Thyroid gland (tissue), 4 donors: Measurements from ENCODE around the gene OR4N2. TPM values are rescaled to one million over a fixed set of nuclear protein-coding genes. Genes with fewer than 3 reads are reported as not detected.
"Not testable (repeated sequence)": the region's sequence is repeated elsewhere in the genome, so short reads cannot be mapped to it uniquely, and the experiment has no call there.

Experiments
- DNase-seq, 2 donors: peaks; one replicate each; pipeline ENCODE4 v3.0.0-alpha.2; 2019
- H3K27ac ChIP-seq, 3 donors: fragments of 200-600 bp; sonication (generic); 1 replicate in 2 of 3; 2 replicates in 1 of 3; pipeline ENCODE4 v1.5.1; 2016 to 2019; ENCODE audit warnings: mild to moderate bottlenecking in 1 of 3, moderate library complexity in 1 of 3
- H3K27me3 ChIP-seq: fragments of 200-600 bp; sonication (generic); one replicate; pipeline ENCODE4 v1.5.1; 2019
- H3K36me3 ChIP-seq, 2 donors: fragments of 200-600 bp; sonication (generic); one replicate each; pipeline ENCODE4 v1.5.1; 2016 to 2019
- H3K4me1 ChIP-seq, 2 donors: fragments of 200-600 bp; sonication (generic); one replicate each; pipeline ENCODE4 v1.5.1; 2017 to 2019
- H3K4me3 ChIP-seq, 3 donors: fragments of 200-600 bp; sonication (generic); replicated peaks in 1 of 3; 1 replicate in 2 of 3; 2 replicates in 1 of 3; pipeline ENCODE4 v1.5.1; 2016; ENCODE audit warnings: mild to moderate bottlenecking in 1 of 3
- H3K9me3 ChIP-seq: fragments of 200-600 bp; sonication (generic); one replicate; pipeline ENCODE4 v1.5.1; 2017
- POLR2A ChIP-seq, 2 donors: fragments of 450-650 bp; IDR thresholded peaks; one replicate each; pipeline ENCODE4 v1.6.1; 2017; ENCODE audit warnings: antibody characterized with exemption in 2 of 2, mild to moderate bottlenecking in 2 of 2, moderate library complexity in 1 of 2
- WGBS, 2 donors: methylation state at CpG; one replicate each; pipeline ENCODE4 v1.1.5; 2017; 5-methylcytosine and 5-hydroxymethylcytosine counted together
- intact Hi-C: fragments of 100-400 bp; cut with DNase I; formaldehyde crosslinking; loops from one replicate; pipeline ENCODE4 v1.15.1; 2023
- total RNA-seq, 4 donors: library from RNA; depleted of rRNA; stranded (reverse); fragments of >200 nt; gene quantifications; one replicate each; pipeline ENCODE4 v1.2.3, GENCODE V29; 2016
- TF ChIP-seq, protein P1 (sequence below), 6 experiments: fragments of 200-600 bp in 3 of 6; fragments of 450-650 bp in 3 of 6; sonication (generic) in 3 of 6; IDR thresholded peaks; one replicate each; pipeline ENCODE4 v1.5.1; 2016 to 2019; ENCODE audit warnings: antibody characterized with exemption in 6 of 6, mild to moderate bottlenecking in 2 of 6, inconsistent platforms in 1 of 6, moderate library complexity in 1 of 6

The OR4N2 gene
- total RNA-seq, 4 donors from 2014 or later, result not detected

DNA sequence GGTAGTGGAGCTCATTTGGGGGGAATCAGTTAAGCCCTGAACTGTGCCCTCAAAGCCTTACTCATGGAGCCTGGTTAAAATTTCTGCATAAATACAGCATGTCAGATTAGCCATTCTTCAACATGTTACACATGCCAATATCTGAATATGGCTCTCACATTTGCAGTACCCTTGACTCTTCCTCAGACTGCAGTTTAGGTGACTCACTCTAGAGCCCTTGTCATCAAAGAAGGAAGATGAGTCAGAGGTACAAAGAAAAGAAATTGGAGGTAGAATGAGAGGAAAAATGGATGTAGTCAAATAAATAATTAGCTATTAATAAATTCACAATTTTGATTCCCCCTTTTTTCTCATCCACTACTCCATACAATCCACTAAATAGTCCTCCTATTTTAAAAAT lies 47.8 kb downstream of the OR4N2 start:
- DNase-seq, result no peak
- Histone ChIP-seq H3K36me3 (no peaks in the 10 kb centered on the region), H3K27ac (no peak overlapping the region), H3K4me1 (no peaks in the 10 kb centered on the region), H3K27me3 (no peaks in the 10 kb centered on the region), H3K4me3 (no peak overlapping the region), H3K9me3 (no peaks in the 10 kb centered on the region)
- TF ChIP-seq, protein P1, sequence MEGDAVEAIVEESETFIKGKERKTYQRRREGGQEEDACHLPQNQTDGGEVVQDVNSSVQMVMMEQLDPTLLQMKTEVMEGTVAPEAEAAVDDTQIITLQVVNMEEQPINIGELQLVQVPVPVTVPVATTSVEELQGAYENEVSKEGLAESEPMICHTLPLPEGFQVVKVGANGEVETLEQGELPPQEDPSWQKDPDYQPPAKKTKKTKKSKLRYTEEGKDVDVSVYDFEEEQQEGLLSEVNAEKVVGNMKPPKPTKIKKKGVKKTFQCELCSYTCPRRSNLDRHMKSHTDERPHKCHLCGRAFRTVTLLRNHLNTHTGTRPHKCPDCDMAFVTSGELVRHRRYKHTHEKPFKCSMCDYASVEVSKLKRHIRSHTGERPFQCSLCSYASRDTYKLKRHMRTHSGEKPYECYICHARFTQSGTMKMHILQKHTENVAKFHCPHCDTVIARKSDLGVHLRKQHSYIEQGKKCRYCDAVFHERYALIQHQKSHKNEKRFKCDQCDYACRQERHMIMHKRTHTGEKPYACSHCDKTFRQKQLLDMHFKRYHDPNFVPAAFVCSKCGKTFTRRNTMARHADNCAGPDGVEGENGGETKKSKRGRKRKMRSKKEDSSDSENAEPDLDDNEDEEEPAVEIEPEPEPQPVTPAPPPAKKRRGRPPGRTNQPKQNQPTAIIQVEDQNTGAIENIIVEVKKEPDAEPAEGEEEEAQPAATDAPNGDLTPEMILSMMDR (IDR thresholded peaks at IDR 0.05), result no peak
- no peak for TF ChIP-seq POLR2A (IDR thresholded peaks at IDR 0.05)
- intact Hi-C loops, result no loop called here

DNA sequence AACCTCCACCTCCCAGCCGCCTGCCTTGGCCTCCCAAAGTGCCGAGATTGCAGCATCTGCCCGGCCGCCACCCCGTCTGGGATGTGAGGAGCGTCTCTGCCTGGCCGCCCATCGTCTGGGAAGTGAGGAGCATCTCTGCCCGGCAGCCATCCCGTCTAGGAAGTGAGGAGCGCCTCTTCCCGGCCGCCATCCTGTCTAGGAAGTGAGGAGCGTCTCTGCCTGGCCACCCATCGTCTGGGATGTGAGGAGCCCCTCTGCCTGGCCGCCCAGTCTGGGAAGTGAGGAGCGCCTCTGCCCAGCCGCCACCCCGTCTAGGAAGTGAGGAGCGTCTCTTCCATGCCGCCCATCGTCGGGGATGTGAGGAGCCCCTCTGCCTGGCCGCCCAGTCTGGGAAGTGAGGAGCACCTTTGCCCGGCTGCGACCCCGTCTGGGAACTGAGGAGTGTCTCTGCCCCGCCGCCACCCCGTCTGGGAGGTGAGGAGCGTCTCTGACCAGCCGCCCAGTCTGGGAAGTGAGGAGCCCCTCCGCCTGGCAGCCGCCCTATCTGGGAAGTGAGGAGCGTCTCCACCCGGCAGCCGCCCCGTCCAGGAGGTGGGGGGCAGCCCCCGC lies 62.6 kb downstream of the OR4N2 start:
- 92 to 95% methylated on average over 4 to 39 of the region's 39 CpGs for WGBS, 2 donors
- H3K27me3 ChIP-seq, H3K4me3 ChIP-seq, H3K4me1 ChIP-seq, H3K27ac ChIP-seq, H3K9me3 ChIP-seq, intact Hi-C loops, H3K36me3 ChIP-seq, DNase-seq: not testable (repeated sequence)

DNA sequence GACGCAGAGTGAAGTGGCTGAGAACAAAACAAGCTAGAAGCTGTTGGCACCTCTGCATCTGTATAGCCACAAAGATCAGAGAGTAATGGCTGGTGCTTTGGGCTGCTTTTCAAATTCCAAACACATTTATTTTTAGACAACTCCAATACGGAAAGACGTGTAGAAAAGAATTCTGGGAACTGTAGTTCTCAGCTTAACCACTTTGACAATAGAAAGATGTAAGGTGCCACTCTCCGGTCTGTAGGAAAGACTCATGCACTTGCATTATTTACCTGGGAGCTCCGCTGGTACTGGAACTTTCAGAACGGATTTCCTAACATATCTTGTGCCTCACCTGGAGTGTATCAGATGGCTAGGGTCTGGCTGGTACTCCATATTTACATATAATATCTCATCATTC lies 69.6 kb downstream of the OR4N2 start:
- no peak for TF ChIP-seq POLR2A (IDR thresholded peaks at IDR 0.05)
- TF ChIP-seq, protein P1 (IDR thresholded peaks at IDR 0.05), result no peak
- WGBS, 2 donors, result 31 to 39% methylated on average over 6 of the region's 6 CpGs
- Histone ChIP-seq H3K27ac (no peak overlapping the region), H3K4me3 (no peak overlapping the region), H3K36me3 (no peaks in the 10 kb centered on the region), H3K4me1 (no peaks in the 10 kb centered on the region), H3K9me3 (no peaks in the 10 kb centered on the region), H3K27me3 (no peaks in the 10 kb centered on the region)
- DNase-seq, result no peak
- intact Hi-C loops, result no loop called here

DNA sequence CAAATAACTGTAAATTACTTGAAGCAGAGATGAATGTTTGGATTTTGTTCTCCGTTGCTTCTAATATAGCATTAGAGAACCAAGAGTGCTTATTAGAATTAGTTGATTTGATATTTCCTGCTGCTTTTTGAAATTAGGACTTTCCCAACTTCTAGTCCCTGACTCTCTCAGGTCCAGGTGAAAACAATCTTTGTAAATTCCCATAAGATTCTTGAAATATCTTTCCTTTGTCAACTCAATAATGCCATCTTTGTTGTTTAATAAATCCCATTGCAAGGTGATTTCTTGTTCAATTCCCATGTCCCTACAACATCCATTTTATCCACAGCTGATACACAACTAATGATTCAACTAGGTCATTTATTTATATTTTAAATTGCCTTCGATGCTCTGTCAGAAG lies 71.3 kb downstream of the OR4N2 start, which contains the start of gene OR4K2:
TSS of gene OR4K2 (plus strand) at position 301 of the 400 bp plus-strand sequence. CDS start 1,126 bp downstream, outside the sequence.
- intact Hi-C loops, result no loop called here
- Histone ChIP-seq H3K9me3 (no peaks in the 10 kb centered on the region), H3K27me3 (no peaks in the 10 kb centered on the region), H3K27ac (no peak within 1 kb of the TSS), H3K36me3 (no peaks in the 10 kb centered on the region), H3K4me1 (no peaks in the 10 kb centered on the region), H3K4me3 (no peak within 1 kb of the TSS)
- DNase-seq, result no peak
- 54 to 56% methylated on average over 2 of the region's 2 CpGs for WGBS, 2 donors
- TF ChIP-seq, protein P1 (IDR thresholded peaks at IDR 0.05), result no peak
- TF ChIP-seq POLR2A (IDR thresholded peaks at IDR 0.05), result no peak

DNA sequence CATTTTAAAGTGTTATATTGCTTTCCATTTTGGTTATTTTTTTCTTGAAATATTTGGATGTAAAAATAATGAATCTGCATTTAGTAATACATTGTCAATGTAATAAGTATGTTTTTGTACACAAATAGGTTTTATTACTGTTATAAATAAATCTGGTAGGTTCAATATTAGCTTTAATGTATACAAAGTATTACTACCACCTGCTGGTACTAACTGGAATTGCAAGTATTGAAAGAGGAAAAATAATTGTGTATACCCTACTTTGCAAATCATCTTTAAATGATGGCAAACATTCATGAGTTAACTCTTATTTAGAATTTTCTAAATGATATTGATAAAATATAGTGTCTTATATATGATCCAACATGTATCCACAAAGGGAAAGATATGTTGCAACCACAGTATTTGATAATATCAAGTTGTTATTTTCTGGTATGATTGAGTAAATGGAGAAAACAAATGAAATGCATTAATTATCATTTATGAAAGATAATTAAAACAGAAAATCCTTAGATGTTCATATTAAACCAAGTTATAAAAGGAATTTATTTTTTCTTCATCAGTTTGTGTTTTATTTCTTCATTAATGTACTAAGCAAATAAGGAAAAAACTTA lies 74.6 kb downstream of the OR4N2 start:
- H3K4me1 ChIP-seq, result no peaks in the 10 kb centered on the region
- no peaks in the 10 kb centered on the region for H3K36me3 ChIP-seq
- TF ChIP-seq POLR2A (IDR thresholded peaks at IDR 0.05), result no peak
- TF ChIP-seq, protein P1 (IDR thresholded peaks at IDR 0.05), result peak in 2 of 6 experiments; percentile 7 to 11
- DNase-seq, result no peak
- no peak overlapping the region for H3K27ac ChIP-seq
- H3K4me3 ChIP-seq, result no peak overlapping the region
- H3K9me3 ChIP-seq, result no peaks in the 10 kb centered on the region
- no peaks in the 10 kb centered on the region for H3K27me3 ChIP-seq
- intact Hi-C loops, result no loop called here

Other genes starting within 250 kb of the OR4N2 start
- not detected for gene OR11H2, start 89.9 kb upstream of the OR4N2 start, total RNA-seq
- gene OR4Q3, start 60.2 kb upstream of the OR4N2 start, total RNA-seq, result not detected
- not detected for gene OR4M1, start 30.3 kb upstream of the OR4N2 start, total RNA-seq
- not detected for gene OR4K2, start 71.4 kb downstream of the OR4N2 start, total RNA-seq
- gene OR4K5, start 116.8 kb downstream of the OR4N2 start, total RNA-seq, result not detected
- gene OR4K1, start 127.1 kb downstream of the OR4N2 start, total RNA-seq, result not detected
- gene OR4K15, start 171.8 kb downstream of the OR4N2 start, total RNA-seq, result not detected
- gene OR4Q2, start 198.4 kb downstream of the OR4N2 start, total RNA-seq, result not detected
- not detected for gene OR4K14, start 215.5 kb downstream of the OR4N2 start, total RNA-seq
- not detected for gene OR4K13, start 232.3 kb downstream of the OR4N2 start, total RNA-seq